Activated CD8-positive, alpha-beta memory T cell treated with anti-CD3 and anti-CD28 coated beads for 1 hour (primary cell): ENCODE data around the gene ZNF428.

Source experiments
- DNase-seq, 2 donors: peaks; one replicate each; pipeline ENCODE4 v3.0.0-alpha.2; 2020; ENCODE audit warnings: low read depth in 1 of 2; ENCODE audit errors: extremely low read depth in 1 of 2

ZNF428 gene

DNA sequence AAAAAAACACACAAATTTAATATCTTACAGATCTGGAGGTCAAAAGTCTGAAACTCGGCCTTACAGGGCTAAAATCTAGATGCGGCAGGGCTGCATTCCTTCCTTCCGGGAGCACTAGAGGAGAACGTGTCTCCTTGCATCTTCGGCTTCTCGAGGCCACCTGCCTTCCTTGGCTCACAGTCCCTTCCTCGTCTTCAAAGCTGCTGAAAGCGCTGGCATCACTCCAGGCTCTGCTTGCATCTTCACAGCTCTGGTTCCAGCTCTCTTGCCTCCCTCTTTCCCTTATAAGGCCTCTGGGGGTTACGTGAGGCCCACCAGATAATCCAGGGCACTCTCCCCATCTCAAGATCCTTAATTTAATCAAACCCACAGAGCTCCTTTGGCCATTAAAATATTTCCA lies 54.6 kb downstream of the ZNF428 start:
- DNase-seq = no peak

DNA sequence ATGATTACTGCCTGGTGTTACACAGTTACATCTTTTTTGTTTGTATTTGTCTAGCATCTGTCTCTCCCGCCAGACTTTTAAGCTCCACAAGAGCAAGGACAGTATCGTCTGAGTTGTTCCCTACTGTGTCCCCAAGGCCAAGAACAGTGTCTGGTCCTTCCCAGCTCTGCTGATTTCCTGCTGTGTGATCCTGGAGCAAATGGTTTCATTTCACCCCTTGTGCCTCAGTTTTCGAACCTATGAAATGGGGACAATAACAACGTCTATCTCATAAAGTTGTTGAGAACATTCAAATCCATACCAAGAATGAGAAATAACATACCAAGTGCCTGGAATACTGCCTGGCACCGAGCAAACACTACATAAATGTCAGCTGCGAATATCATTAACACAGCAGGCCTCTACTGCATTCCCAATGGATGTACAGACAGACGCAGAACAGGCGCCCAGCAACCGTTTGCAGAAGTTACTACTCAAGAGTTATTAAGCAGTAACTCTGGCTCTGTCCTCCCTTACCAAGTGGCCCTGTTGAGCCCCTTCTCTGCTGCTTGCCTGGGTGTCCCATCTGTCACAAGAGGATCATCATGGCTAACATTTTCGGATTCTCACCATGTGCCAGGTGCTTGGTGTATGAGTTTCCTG lies 55.5 kb downstream of the ZNF428 start:
- no peak for DNase-seq

DNA sequence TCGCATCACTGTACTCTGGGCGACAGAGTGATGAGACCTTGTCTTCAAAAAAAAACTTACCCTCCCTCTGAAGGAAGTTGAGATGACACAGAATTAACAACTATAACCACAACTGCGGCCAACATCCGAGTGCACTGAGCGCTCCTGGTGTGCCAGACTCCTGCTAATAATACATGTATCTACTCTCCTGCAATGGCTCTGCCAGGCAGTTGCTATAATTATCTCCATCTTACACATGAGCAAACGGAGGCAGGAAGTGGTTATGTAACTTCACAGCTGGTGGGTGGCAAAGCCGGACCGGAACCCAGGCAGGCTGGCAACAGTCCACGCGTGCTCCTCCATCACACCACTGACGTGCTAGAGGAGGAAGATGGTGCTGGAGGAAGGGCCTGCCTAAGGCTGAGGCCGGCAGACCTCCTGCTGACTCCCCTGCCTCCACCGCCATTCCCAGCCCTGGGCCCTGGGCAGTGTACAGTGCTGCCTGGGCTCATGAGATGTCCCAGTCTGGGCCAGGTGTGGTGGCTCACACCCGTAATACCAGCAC lies 56.7 kb downstream of the ZNF428 start:
- peak; percentile 54 for DNase-seq

DNA sequence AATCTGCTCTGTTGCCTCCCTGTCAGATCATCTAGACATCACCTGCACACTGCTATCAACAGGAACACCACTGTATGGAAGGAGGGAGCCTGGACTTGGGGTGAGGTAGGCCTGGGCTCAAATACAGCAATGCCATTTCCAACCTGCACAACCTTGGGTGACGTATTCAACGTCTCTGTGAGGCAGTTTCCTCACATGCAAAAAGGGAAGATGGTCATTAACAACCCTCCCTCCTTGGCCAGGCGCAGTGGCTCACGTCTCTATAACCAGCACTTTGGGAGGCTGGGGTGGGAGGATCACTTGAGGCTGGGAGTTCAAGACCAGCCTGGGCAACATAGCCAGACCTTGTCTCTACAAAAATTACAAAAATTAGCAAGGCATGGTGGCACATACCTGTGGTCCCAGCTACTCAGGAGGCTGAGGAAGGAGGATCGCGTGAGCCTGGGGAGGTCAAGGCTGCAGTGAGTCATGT lies 57.2 kb downstream of the ZNF428 start:
- DNase-seq = no peak

DNA sequence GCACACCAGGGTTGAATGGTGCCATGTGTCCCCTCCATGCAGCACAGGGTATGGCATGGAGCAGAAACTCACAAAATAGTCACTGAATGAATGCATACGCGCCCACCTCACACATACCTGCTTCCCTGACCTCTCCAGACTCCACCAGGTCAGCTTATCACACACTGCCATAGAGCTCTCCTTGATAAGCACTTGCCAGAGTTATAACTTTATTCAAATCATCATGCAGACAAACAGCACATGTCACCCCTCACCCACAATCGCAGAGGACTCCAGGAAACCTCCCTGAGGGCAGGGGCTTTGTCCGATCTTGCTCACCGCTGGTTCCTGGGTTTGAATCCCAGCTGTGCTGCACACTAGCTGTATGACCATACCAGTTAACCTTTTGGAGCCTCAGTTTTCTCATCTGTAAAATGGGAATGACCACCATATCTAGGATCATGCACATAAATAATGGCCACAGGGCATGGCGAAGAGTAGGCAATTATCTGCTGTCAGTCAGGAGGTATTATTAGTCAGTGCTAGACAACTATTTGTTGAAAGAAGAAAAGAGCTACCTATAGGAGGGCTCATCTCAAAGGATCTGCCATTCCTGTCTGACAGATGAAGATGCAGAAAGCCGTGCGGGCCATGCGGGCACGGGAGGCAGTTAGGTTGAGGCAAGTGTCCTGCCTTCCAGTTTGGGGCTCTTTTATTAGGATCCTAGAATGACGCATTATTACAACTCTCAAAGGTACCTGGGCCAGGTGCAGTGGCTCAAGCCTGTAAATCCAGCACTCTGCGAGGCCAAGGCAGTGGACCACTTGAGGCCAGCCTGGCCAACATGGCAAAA lies 58.1 kb downstream of the ZNF428 start:
- no peak for DNase-seq

DNA sequence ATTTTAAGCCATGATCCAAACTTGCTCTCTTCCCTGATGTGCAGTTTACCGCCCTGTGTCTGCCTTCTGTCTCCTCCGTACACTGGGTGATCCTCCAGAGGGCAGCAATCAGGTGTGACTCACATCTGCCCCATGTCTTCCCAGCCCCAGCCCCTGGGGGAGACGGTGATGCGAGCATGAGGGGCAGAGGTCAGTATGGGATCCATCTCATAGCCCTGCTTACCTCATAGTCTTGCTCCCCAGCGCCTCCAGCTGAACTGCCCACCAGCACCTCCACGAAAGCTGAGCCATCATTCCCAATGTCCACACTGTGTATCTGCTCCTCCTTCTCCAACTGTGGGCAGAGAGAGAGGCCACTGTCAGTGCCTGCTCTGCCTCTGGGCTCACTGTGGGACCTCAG lies 58.7 kb downstream of the ZNF428 start:
- no peak for DNase-seq
